ENCODE measurements around the gene FOLH1.
"Not testable (repeated sequence)": the region's sequence is repeated elsewhere in the genome, so short reads cannot be mapped to it uniquely, and the experiment has no call there.

FOLH1 gene

GRCh38 chr11:49208006-49208721 lies at the start of gene FOLH1:
FOLH1 (minus strand) TSS chr11:49208602; CDS start chr11:49208409, 193 bp downstream.
- Mint-ChIP-seq H3K4me3 (no peak within 1 kb of the TSS), H3K27me3 (peaks cover 19% of the 10 kb centered on the region), H3K4me1 (no peaks in the 10 kb centered on the region), H3K9me3 (no peaks in the 10 kb centered on the region), H3K27ac (no peak within 1 kb of the TSS)
- no peak for ATAC-seq
- DNase-seq: no peak

- H3K27me3 Mint-ChIP-seq, DNase-seq, H3K4me3 Mint-ChIP-seq, H3K4me1 Mint-ChIP-seq, ATAC-seq, H3K27ac Mint-ChIP-seq, H3K9me3 Mint-ChIP-seq: not testable (repeated sequence)
These were observed 46.7 kb upstream of the FOLH1 start for GRCh38 chr11:49255148-49255547.

- H3K27me3 Mint-ChIP-seq, ATAC-seq, H3K4me1 Mint-ChIP-seq, H3K9me3 Mint-ChIP-seq, DNase-seq, H3K4me3 Mint-ChIP-seq, H3K27ac Mint-ChIP-seq: not testable (repeated sequence)
These were observed 42.8 kb upstream of the FOLH1 start for GRCh38 chr11:49251212-49251611.

GRCh38 chr11:49250398-49251115 lies 42.2 kb upstream of the FOLH1 start:
- not testable (repeated sequence) for H3K27me3 Mint-ChIP-seq, H3K4me1 Mint-ChIP-seq, DNase-seq, H3K9me3 Mint-ChIP-seq, ATAC-seq, H3K4me3 Mint-ChIP-seq, H3K27ac Mint-ChIP-seq

GRCh38 chr11:49249363-49249762 lies 41.0 kb upstream of the FOLH1 start:
- not testable (repeated sequence) for H3K4me3 Mint-ChIP-seq, H3K27ac Mint-ChIP-seq, DNase-seq, H3K4me1 Mint-ChIP-seq, H3K9me3 Mint-ChIP-seq, ATAC-seq, H3K27me3 Mint-ChIP-seq

- peaks cover 15 to 16% of the 10 kb centered on the region in 2 donors for H3K9me3 Mint-ChIP-seq
- not testable (repeated sequence) for H3K4me1 Mint-ChIP-seq, H3K27ac Mint-ChIP-seq, H3K27me3 Mint-ChIP-seq, H3K4me3 Mint-ChIP-seq, DNase-seq, ATAC-seq
These were observed 25.3 kb upstream of the FOLH1 start for GRCh38 chr11:49233685-49234084.

GRCh38 chr11:49233019-49233418 lies 24.6 kb upstream of the FOLH1 start:
- DNase-seq, H3K4me1 Mint-ChIP-seq, H3K4me3 Mint-ChIP-seq, H3K27ac Mint-ChIP-seq, ATAC-seq, H3K27me3 Mint-ChIP-seq: not testable (repeated sequence)
- peaks cover 15 to 16% of the 10 kb centered on the region in 2 donors for H3K9me3 Mint-ChIP-seq

- DNase-seq, H3K27me3 Mint-ChIP-seq, H3K4me1 Mint-ChIP-seq, ATAC-seq, H3K4me3 Mint-ChIP-seq, H3K27ac Mint-ChIP-seq: not testable (repeated sequence)
- peaks cover 9 to 10% of the 10 kb centered on the region in 2 donors for H3K9me3 Mint-ChIP-seq
These were observed 23.3 kb upstream of the FOLH1 start for GRCh38 chr11:49231725-49232124.

GRCh38 chr11:49230534-49230933 lies 22.1 kb upstream of the FOLH1 start:
- DNase-seq, ATAC-seq, H3K4me1 Mint-ChIP-seq, H3K27ac Mint-ChIP-seq, H3K27me3 Mint-ChIP-seq, H3K4me3 Mint-ChIP-seq: not testable (repeated sequence)
- H3K9me3 Mint-ChIP-seq: peaks cover 9 to 10% of the 10 kb centered on the region in 2 donors

GRCh38 chr11:49230001-49230400 lies 21.6 kb upstream of the FOLH1 start:
- not testable (repeated sequence) for ATAC-seq, H3K27me3 Mint-ChIP-seq, H3K4me1 Mint-ChIP-seq, DNase-seq, H3K4me3 Mint-ChIP-seq, H3K27ac Mint-ChIP-seq
- H3K9me3 Mint-ChIP-seq: peaks cover 9 to 10% of the 10 kb centered on the region in 2 donors

- not testable (repeated sequence) for H3K4me3 Mint-ChIP-seq, ATAC-seq, H3K27ac Mint-ChIP-seq, DNase-seq, H3K4me1 Mint-ChIP-seq, H3K27me3 Mint-ChIP-seq
- peaks cover 9 to 10% of the 10 kb centered on the region in 2 donors for H3K9me3 Mint-ChIP-seq
These were observed 20.7 kb upstream of the FOLH1 start for GRCh38 chr11:49229136-49229535.

- H3K4me3 Mint-ChIP-seq, H3K27me3 Mint-ChIP-seq, ATAC-seq: not testable (repeated sequence)
These were observed 16.9 kb upstream of the FOLH1 start for GRCh38 chr11:49225255-49225785.

GRCh38 chr11:49221112-49221511 lies 12.7 kb upstream of the FOLH1 start:
- Mint-ChIP-seq H3K27ac (no peak overlapping the region), H3K4me3 (no peak overlapping the region), H3K27me3 (no peaks in the 10 kb centered on the region), H3K4me1 (no peaks in the 10 kb centered on the region), H3K9me3 (peaks cover 5 to 6% of the 10 kb centered on the region in 2 donors)
- ATAC-seq: no peak
- DNase-seq: no peak

More at GRCh38 chr11:49225255-49225785, 16.9 kb upstream of the FOLH1 start:
- not testable (repeated sequence) for H3K4me1 Mint-ChIP-seq, H3K27ac Mint-ChIP-seq, DNase-seq, H3K9me3 Mint-ChIP-seq

- no peaks in the 10 kb centered on the region for H3K9me3 Mint-ChIP-seq
- no peak overlapping the region for H3K4me3 Mint-ChIP-seq
- H3K4me1 Mint-ChIP-seq: no peaks in the 10 kb centered on the region
- peaks cover 6% of the 10 kb centered on the region for H3K27me3 Mint-ChIP-seq
- ATAC-seq (no peak), DNase-seq (no peak)
- no peak overlapping the region for H3K27ac Mint-ChIP-seq
These were observed 4.7 kb upstream of the FOLH1 start for GRCh38 chr11:49213026-49213560.

GRCh38 chr11:49206999-49207398 lies 1.4 kb downstream of the FOLH1 start:
- H3K27me3 Mint-ChIP-seq: peaks cover 19% of the 10 kb centered on the region
- not testable (repeated sequence) for ATAC-seq, DNase-seq, H3K27ac Mint-ChIP-seq, H3K9me3 Mint-ChIP-seq, H3K4me1 Mint-ChIP-seq, H3K4me3 Mint-ChIP-seq

All from stimulated activated naive CD8-positive, alpha-beta T cell treated with anti-CD3 and anti-CD28 coated beads, Interleukin-15, amount 100 ng/mL, for 72 hours (primary cell).